ENCODE measurements around the gene KPTN.

KPTN gene

GRCh38 chr19:47483800-47484690 lies at the start of gene KPTN:
KPTN (minus strand) TSS chr19:47484219; CDS start chr19:47484160, 59 bp downstream.
- DNase-seq = peak; percentile 79 to 88

DNA sequence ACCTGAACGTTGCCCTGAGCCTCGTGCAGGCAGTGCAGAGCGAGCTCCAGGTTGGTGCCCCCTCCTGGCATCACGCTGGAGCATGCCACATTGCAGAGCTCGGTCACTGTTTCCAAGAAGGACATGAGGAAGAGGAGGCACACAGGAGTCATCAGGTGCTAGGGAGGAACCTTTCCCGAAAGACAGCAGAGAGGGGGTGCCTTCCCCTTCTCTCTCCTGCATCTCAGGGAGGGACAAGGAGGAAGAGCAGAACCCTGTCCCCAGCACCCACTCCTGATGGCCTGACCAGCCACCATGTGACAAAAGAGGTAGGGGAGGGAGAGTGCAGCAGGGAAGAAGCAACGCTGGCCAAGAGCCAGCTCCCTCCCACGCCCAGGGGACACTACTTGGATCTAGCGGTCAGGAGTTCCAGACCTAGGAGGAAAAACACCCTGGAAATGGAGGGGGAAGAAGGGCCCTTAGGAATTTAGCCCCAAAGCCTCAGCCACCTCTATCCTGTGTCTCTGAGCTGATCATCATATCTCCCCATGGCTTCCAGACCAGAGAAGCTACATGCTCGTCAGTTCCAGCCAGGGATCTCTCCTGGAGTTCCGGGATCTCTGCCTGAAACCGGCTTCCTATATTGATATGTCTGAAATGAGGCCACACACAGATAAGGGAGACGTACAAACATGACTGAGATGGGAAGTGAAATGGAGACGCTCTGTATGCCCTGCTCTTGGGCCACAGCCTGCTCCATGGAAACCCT lies 47.8 kb upstream of the KPTN start:
- DNase-seq = no peak

DNA sequence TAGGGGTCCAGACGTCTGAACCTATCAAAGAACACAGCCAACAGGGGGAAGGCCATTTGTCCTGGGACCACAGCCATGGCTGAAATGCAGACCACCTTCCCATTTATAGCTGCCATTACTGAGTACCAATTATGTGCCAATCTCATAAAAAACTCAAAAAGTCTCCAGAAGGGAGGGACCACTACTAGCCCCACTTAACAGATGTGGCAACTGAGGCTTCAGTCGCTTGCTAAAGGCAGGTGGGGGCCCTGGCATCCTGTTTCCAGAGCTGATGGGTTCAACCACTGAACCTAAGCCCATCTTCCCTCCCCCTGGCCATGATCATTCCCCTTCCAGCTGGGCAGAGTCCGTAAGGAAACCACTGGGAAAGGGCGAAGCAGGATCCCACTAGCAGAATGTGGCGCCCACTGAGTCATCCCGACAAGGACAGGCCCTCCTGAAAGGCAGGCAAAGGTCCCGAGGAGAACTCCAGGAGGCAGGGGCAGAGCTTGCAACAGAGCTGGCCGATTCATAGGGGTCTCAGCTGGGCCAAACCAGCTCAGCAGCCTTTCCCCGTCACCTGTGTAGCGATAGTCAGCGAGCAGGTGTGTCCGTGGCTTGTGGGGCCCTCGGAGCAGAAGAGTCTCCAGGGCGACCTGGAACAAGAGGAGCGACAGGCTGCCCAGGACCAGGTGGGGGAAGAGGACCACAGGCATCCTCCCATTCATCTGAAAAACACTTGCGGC lies 45.2 kb upstream of the KPTN start:
- no peak for DNase-seq

- no peak for DNase-seq
Observed at GRCh38 chr19:47526798-47527197, 42.8 kb upstream of the KPTN start.

- no peak for DNase-seq
Observed at GRCh38 chr19:47523473-47523872, 39.5 kb upstream of the KPTN start.

DNA sequence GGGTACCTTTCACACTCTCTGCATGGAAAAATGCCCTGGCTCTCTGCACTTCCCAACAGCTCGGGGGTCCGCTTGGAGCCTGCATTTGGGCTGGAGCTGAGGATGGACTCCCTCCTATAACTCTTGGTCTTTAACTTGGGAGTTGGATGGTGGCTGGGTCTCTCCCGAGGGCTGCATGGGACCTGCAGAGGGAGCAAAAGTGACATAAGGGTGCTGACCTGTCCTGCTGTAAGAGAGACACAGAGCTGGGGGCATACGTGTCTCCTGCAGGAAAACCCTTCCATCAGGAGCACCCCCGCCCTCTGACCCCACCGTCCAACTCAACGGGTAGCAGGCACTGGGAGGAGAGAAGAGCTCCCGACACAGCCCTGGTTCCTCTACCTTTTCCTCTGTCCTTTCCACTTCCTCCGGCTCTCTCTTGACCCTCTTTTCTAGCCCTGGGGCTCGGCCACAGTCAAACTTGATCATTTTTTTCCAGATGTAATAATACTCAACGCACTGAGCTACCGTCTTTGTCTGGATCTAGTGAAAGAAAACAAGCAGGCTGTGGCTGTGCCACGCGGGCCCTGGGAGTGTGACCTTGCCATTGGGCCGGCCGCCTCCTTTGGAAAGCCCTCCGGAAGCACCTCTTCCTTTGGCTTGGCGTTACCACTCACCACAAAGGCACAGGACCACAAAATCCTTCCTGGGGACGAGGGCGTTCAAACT lies 37.6 kb upstream of the KPTN start:
- DNase-seq = peak in 1 of 2 experiments; percentile 37

- no peak for DNase-seq
Observed at GRCh38 chr19:47520839-47521238, 36.8 kb upstream of the KPTN start.

DNA sequence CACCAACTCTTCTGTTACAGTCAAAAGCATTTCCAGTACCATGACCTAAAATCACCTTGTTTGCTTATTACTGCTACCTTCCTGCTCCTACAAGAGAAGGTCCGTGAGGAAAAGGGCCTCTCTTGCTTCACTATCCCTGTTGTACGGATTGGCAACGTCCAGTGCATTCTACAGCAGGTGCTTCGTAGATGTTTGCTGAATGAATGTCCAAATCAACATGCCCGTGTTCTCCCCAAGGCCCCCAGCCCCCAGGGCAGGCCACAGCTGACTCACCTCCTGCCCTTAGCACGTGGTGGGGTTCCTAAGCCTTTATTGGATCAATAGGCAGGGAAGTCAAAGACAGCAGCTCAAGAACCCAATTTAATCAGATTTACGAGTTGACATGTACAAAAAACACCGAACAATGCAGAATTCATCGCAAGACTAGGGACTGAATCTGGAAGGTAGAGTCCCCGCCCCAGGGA lies 36.4 kb upstream of the KPTN start:
- DNase-seq = no peak

DNA sequence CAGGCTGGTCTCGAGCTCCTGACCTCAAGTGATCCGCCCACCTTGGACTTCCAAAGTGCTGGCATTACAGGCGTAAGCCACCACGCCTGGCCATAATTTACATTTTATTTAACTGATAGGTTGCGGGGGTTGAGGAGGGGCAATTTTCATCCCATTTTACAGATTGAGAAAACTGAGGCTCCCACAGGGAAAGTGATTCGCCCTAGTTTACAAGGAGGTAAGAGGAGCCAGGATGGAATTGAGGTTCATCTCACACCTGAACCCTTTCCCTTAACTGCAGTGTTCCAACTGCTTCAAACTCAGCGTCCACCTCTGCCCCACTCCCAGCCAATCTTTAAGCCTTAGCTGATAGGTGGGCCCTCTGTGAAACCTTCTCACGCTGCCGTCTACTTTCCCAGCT lies 34.8 kb upstream of the KPTN start:
- DNase-seq = no peak

- no peak for DNase-seq
Observed at GRCh38 chr19:47518139-47518538, 34.1 kb upstream of the KPTN start.

GRCh38 chr19:47514869-47515588 lies 31.0 kb upstream of the KPTN start, which contains the start of gene NAPA:
NAPA (minus strand) TSS chr19:47515063; CDS start chr19:47514940, 123 bp downstream.
- peak; percentile 100 for DNase-seq

GRCh38 chr19:47514151-47514868 lies 30.3 kb upstream of the KPTN start:
- no peak for DNase-seq

DNA sequence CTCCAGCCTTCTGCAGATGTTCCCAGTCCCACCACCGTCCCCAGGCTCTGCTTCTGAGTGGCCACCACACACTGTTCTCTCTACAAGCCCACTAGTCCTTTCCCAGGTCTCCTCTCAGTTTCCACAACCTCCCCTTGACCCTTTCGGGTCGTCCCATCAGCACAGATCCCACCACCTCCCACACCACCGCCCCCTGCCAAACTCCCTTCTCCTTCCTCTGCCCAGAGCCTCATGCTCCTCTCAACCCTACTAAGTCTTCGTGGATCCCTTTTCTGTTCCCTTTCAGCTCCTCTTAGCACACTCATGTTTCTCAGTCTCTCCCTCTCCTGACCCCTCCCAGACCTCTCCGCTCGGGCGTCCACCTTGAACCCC lies 28.9 kb upstream of the KPTN start:
- no peak for DNase-seq

DNA sequence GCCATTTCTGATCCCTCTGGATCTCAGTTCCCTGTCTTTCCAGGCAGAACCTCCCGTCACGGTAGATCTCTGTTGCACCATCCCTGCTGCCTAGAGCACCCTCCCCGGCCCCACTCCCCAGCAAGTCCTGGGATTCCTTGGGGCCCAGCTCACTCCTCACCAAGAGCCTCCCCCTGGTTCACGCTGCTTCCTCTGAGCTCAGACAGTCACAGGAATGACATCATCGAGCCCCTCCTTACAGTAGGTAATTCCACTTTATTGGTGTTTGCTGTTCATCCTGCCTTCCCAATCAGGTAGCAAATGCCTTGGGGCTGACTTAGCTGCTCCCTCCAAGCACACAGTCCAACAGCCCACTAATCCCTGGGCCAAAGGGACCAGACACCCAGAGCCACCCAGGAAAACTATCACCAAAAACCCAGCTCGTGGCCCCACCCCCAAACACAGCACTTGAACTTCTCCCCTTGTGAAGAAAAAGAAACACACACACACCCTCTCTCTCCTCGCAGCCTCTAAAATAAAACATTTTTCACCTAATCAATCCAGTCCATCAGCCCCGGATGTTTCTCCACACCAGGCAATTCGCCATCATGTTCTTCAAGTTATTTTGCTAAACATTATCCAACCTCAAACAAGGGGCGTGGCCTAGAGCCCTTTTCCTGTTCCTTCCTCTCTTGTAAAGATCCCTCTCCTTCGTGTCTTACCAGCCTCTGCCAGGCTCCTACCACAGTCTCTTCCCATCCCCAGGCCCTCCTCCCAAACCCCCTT lies 28.3 kb upstream of the KPTN start:
- DNase-seq = peak; percentile 15 to 17

GRCh38 chr19:47511681-47512080 lies 27.7 kb upstream of the KPTN start:
- DNase-seq = no peak

DNA sequence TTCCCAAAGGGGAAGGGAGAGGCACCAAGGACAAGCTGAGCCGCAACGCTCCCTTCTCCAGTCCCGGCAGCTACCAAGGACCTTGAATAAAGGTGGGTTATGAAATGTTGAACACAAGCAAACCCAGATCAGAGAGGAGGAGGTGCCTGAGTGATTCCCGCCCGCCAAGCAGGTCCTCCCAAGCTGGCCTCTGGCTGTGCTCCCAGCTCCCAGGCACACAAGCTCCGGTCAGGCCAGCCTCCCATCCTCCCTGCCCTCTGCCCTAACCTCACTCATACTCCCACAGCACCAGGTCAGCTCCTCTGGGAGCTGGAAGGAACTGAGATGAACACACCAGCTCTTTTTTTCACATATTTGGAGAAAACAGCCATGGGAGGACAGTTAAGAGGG lies 27.1 kb upstream of the KPTN start:
- no peak for DNase-seq

DNA sequence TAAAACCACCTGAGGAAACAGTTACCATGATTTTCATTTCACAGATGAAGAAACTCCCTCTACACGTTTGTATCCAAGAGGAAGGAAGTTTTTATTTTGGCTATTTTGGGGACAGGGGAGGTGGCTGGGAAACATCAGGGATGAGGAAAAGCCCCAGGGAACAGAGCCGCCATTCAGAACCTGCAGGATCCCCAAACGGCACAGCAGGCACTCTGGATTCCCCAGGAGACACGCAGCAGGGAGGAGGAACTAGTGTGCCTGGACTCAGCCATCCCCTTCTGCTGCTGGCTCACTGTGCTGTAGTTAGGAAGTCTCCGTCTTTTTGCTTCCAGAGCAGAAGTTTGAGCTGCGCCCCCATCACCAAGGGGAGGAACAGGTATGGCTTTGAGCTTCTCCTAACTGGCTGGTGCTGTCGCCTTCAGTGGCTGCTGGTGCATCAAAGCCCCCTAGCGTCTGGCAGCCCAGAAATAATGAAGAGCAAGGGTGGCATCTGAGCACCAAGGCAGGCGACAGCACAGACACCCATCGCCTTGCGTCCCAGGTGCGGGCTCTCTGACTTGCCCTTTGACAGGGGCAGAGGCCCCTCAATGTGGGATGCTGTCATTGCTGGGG lies 26.6 kb upstream of the KPTN start:
- DNase-seq = no peak

DNA sequence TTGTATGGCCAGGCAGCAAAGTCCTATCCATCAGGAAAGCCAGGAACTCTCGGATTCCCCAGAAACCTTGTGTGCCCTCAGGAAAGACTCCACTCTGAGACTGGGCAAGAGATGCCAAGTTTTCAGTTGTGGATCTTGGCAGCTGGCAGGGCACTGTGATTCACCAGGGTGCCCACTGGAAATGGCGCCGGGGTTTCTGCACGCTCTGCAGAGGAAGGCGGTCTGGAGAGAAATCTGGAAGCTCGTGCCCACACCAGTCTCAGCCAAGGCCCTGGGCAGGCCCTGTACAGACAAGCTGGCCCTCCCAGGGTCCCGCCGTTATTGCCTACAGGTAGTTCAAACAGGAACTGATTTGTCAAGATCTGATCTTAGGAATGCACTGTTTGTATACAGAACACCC lies 26.0 kb upstream of the KPTN start:
- no peak for DNase-seq

GRCh38 chr19:47509170-47509847 lies 25.3 kb upstream of the KPTN start:
- DNase-seq = no peak

Measured in AML-193 (cell line).